H1 (cell line): ENCODE results near the gene XCL1.

Experiments used
- CTCF ChIP-seq, 3 experiments: IDR thresholded peaks; 1 replicate in 2 of 3; 2 replicates in 1 of 3; pipeline versions ENCODE4 v1.5.1 to v1.6.1; 2011; ENCODE audit warnings: low read length in 3 of 3, mild to moderate bottlenecking in 3 of 3, inconsistent platforms in 2 of 3, low read depth in 1 of 3, moderate library complexity in 1 of 3; ENCODE audit not compliant: insufficient read depth in 1 of 3; ENCODE audit errors: control extremely low read depth in 1 of 3
- EZH2 ChIP-seq: fragments of 200-600 bp; sonication (generic); IDR thresholded peaks from 2 replicates; pipeline ENCODE4 v1.7.1; 2012; ENCODE audit warnings: low read depth, mild to moderate bottlenecking, moderate library complexity, low read length, inconsistent platforms; ENCODE audit not compliant: severe bottlenecking
- HDAC2 ChIP-seq, 2 experiments: fragments of 300-600 bp in 1 of 2; sonication (generic) in 1 of 2; IDR thresholded peaks; 2 replicates each; pipeline ENCODE4 v1.6.1; 2011 to 2012; ENCODE audit warnings: low read depth in 2 of 2, low read length in 2 of 2, mild to moderate bottlenecking in 2 of 2, moderate library complexity in 2 of 2, borderline replicate concordance in 1 of 2, inconsistent platforms in 1 of 2
- JUND ChIP-seq: IDR thresholded peaks from 2 replicates; pipeline ENCODE4 v1.6.1; 2011; ENCODE audit warnings: mild to moderate bottlenecking, improper control_type of control experiment, low read length
- MAX ChIP-seq: IDR thresholded peaks from 2 replicates; pipeline ENCODE4 v1.6.1; 2012; ENCODE audit warnings: inconsistent platforms

GRCh38 chr1:168552961-168553360 is 23.4 kb upstream of the XCL1 start:
- TF ChIP-seq EZH2: no peak
- TF ChIP-seq CTCF (IDR thresholded peaks at IDR 0.05; ENCODE audit: control extremely low read depth in 1 of 3, insufficient read depth in 1 of 3, low read depth in 1 of 3, low read length in 3 of 3): no peak
- no peak for TF ChIP-seq JUND
- TF ChIP-seq HDAC2 (IDR thresholded peaks at IDR 0.05; ENCODE audit: borderline replicate concordance in 1 of 2, low read depth in 2 of 2, low read length in 2 of 2): no peak
- no peak for TF ChIP-seq MAX
